ENCODE data around the gene DSCAML1.

The DSCAML1 gene

GRCh38 chr11:117456027-117456720 is 340.8 kb downstream of the DSCAML1 start:
- ATAC-seq = no peak

DNA sequence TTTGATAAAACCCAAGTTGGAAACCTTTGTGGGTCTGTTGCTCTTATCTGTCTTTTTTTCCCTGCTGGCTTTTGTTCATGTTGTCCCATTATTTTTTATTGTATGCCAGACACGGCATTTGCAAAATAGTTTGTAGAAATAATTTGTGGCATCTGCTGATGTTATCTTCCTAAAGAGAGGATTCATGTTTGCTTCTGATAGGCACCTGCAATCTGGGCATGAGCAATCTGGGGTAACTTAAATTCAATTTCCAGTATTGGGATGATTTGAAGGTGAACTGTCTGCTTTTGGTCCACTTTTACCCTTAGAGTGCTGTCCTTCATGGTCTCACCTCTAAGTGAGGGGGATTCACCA is 342.5 kb downstream of the DSCAML1 start:
- ATAC-seq = no peak
- no peak for TF ChIP-seq CSDC2 (CRISPR knock-in tag; IDR thresholded peaks at IDR 0.05)
- TF ChIP-seq TCF4 (CRISPR knock-in tag; IDR thresholded peaks at IDR 0.05; ENCODE audit: borderline replicate concordance) = peak; percentile 86
- TF ChIP-seq ISL1 (CRISPR knock-in tag; IDR thresholded peaks at IDR 0.05) = no peak
- TF ChIP-seq OSR1 (CRISPR knock-in tag; IDR thresholded peaks at IDR 0.05) = no peak
- no peak for TF ChIP-seq TSHZ2 (CRISPR knock-in tag; IDR thresholded peaks at IDR 0.05)

More at GRCh38 chr11:117456027-117456720, 340.8 kb downstream of the DSCAML1 start:
- TF ChIP-seq ZNF565 (CRISPR knock-in tag; conservative IDR thresholded peaks at IDR 0.05; ENCODE audit: low read depth) = no peak
- TF ChIP-seq, protein P1, sequence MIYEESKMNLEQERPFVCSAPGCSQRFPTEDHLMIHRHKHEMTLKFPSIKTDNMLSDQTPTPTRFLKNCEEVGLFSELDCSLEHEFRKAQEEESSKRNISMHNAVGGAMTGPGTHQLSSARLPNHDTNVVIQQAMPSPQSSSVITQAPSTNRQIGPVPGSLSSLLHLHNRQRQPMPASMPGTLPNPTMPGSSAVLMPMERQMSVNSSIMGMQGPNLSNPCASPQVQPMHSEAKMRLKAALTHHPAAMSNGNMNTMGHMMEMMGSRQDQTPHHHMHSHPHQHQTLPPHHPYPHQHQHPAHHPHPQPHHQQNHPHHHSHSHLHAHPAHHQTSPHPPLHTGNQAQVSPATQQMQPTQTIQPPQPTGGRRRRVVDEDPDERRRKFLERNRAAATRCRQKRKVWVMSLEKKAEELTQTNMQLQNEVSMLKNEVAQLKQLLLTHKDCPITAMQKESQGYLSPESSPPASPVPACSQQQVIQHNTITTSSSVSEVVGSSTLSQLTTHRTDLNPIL (CRISPR knock-in tag; IDR thresholded peaks at IDR 0.05; ENCODE audit: low read depth) = no peak
- TF ChIP-seq TOX (CRISPR knock-in tag; IDR thresholded peaks at IDR 0.05; ENCODE audit: borderline replicate concordance) = no peak
- TF ChIP-seq ISL1 (CRISPR knock-in tag; IDR thresholded peaks at IDR 0.05) = no peak
- no peak for TF ChIP-seq ZFP3 (CRISPR knock-in tag; IDR thresholded peaks at IDR 0.05)
- no peak for TF ChIP-seq OSR1 (CRISPR knock-in tag; IDR thresholded peaks at IDR 0.05)
- TF ChIP-seq CSRNP3 (CRISPR knock-in tag; IDR thresholded peaks at IDR 0.05) = no peak
- no peak for TF ChIP-seq TCF4 (CRISPR knock-in tag; IDR thresholded peaks at IDR 0.05; ENCODE audit: borderline replicate concordance)
- no peak for TF ChIP-seq ZNF8 (CRISPR knock-in tag; IDR thresholded peaks at IDR 0.05)
- no peak for TF ChIP-seq ZFP30 (CRISPR knock-in tag; IDR thresholded peaks at IDR 0.05)
- no peak for TF ChIP-seq ZC3H10 (CRISPR knock-in tag; IDR thresholded peaks at IDR 0.05)
- no peak for TF ChIP-seq ZNF70 (CRISPR knock-in tag; IDR thresholded peaks at IDR 0.05)
- TF ChIP-seq GLIS3 (CRISPR knock-in tag; IDR thresholded peaks at IDR 0.05) = no peak
- no peak for TF ChIP-seq BACH2 (CRISPR knock-in tag; IDR thresholded peaks at IDR 0.05; ENCODE audit: borderline replicate concordance)
- TF ChIP-seq TSHZ2 (CRISPR knock-in tag; IDR thresholded peaks at IDR 0.05) = no peak
- no peak for TF ChIP-seq PPARA (CRISPR knock-in tag; IDR thresholded peaks at IDR 0.05; ENCODE audit: borderline replicate concordance)
- no peak for TF ChIP-seq SNAI2 (CRISPR knock-in tag; IDR thresholded peaks at IDR 0.05)
- TF ChIP-seq PATZ1 (CRISPR knock-in tag; IDR thresholded peaks at IDR 0.05; ENCODE audit: borderline replicate concordance) = no peak

Data from SK-N-SH treated with all-trans-retinoic acid at 6 μM for 48 hours (cell line).